Activated CD4-positive, alpha-beta T cell treated with anti-CD3 and anti-CD28 coated beads, Interleukin-2, amount 10 ng/mL, durations not matched to agents 7 days and 5 days (primary cell): ENCODE data around the gene USP15. TPM values are rescaled to one million over a fixed set of nuclear protein-coding genes. Genes with fewer than 3 reads are reported as not detected.
"Not testable (repeated sequence)": the region's sequence is repeated elsewhere in the genome, so short reads cannot be mapped to it uniquely, and the experiment has no call there.

ENCODE experiments used
- CTCF ChIA-PET: fragments of 350-600 bp; sonication (Branson Sonifier 250); formaldehyde crosslinking; loops from one replicate; lab custom pipeline; 2021; ENCODE audit warnings: antibody characterized with exemption; lab: Charles Lee
- POLR2A ChIA-PET: fragments of 350-600 bp; sonication (Branson Sonifier 250); formaldehyde crosslinking; loops from one replicate; lab custom pipeline; 2021; ENCODE audit warnings: antibody characterized with exemption; lab: Charles Lee
- DNase-seq: peaks from one replicate; pipeline ENCODE4 v3.0.0-alpha.2; 2020
- H3K27ac Mint-ChIP-seq: one replicate; pipeline ENCODE4 v1.8.0; 2021; ENCODE audit warnings: mild to moderate bottlenecking, moderate library complexity, mixed read lengths
- H3K27me3 Mint-ChIP-seq: one replicate; pipeline ENCODE4 v1.8.0; 2021; ENCODE audit warnings: mixed read lengths
- H3K36me3 Mint-ChIP-seq: one replicate; pipeline ENCODE4 v1.8.0; 2021; ENCODE audit warnings: low read depth, mixed read lengths
- H3K4me1 Mint-ChIP-seq: one replicate; pipeline ENCODE4 v1.8.0; 2021; ENCODE audit warnings: mixed read lengths
- H3K4me3 Mint-ChIP-seq: one replicate; pipeline ENCODE4 v1.8.0; 2021; ENCODE audit warnings: mild to moderate bottlenecking, moderate library complexity, mixed read lengths
- H3K9me3 Mint-ChIP-seq: one replicate; pipeline ENCODE4 v1.8.0; 2021; ENCODE audit warnings: mixed read lengths
- total RNA-seq, 2 experiments: library from RNA; stranded (reverse); gene quantifications; one replicate each; pipeline ENCODE4 v1.2.3, GENCODE V29; 2021

Gene USP15
- total RNA-seq, 2 experiments from 2014 or later, result 162 to 167 TPM

- H3K27me3 Mint-ChIP-seq, POLR2A ChIA-PET, H3K4me3 Mint-ChIP-seq, CTCF ChIA-PET, DNase-seq: not testable (repeated sequence)
- Mint-ChIP-seq H3K27ac (peak overlapping the region; percentile 11), H3K36me3 (peaks cover 72% of the 10 kb centered on the region), H3K4me1 (peaks cover 36% of the 10 kb centered on the region), H3K9me3 (peaks cover 19% of the 10 kb centered on the region)
These were observed 84.7 kb downstream of the USP15 start for GRCh38 chr12:62344731-62345556.

GRCh38 chr12:62345667-62346066, 85.5 kb downstream of the USP15 start:
- H3K27me3 Mint-ChIP-seq, result no peaks in the 10 kb centered on the region
- no peak for DNase-seq
- ChIA-PET POLR2A (interaction anchor here (0.7 kb wide), 1 partner anchor 26 kb away, joined by 3 read pairs; no protein-coding TSS in a partner anchor), CTCF (interaction anchor here (0.7 kb wide), 1 partner anchor 100 kb away, joined by 4 read pairs; no protein-coding TSS in a partner anchor)
- H3K27ac Mint-ChIP-seq, result no peak overlapping the region
- peaks cover 29% of the 10 kb centered on the region for H3K4me1 Mint-ChIP-seq
- no peak overlapping the region for H3K4me3 Mint-ChIP-seq
- H3K36me3 Mint-ChIP-seq, result peaks cover 68% of the 10 kb centered on the region
- peaks cover 12% of the 10 kb centered on the region for H3K9me3 Mint-ChIP-seq

- Mint-ChIP-seq H3K27me3 (no peaks in the 10 kb centered on the region), H3K27ac (no peak overlapping the region), H3K4me1 (peaks cover 25% of the 10 kb centered on the region), H3K9me3 (peaks cover 8% of the 10 kb centered on the region), H3K36me3 (peaks cover 59% of the 10 kb centered on the region), H3K4me3 (no peak overlapping the region)
- POLR2A ChIA-PET, result no interaction called here
- CTCF ChIA-PET, result no interaction called here
- DNase-seq, result no peak
These were observed 86.6 kb downstream of the USP15 start for GRCh38 chr12:62346817-62347216.

GRCh38 chr12:62347922-62348650, 87.9 kb downstream of the USP15 start:
- POLR2A ChIA-PET, result no interaction called here
- H3K4me1 Mint-ChIP-seq, result peaks cover 22% of the 10 kb centered on the region

GRCh38 chr12:62350554-62350953, 90.3 kb downstream of the USP15 start:
- peaks cover 18% of the 10 kb centered on the region for H3K4me1 Mint-ChIP-seq
- CTCF ChIA-PET, result interaction anchor here (0.6 kb wide), 1 partner anchor 159 kb away, joined by 3 read pairs; no protein-coding TSS in a partner anchor
- peaks cover 3% of the 10 kb centered on the region for H3K9me3 Mint-ChIP-seq
- peaks cover 33% of the 10 kb centered on the region for H3K36me3 Mint-ChIP-seq
- H3K27me3 Mint-ChIP-seq, result no peaks in the 10 kb centered on the region
- no peak overlapping the region for H3K4me3 Mint-ChIP-seq
- POLR2A ChIA-PET, result interaction anchor here (0.6 kb wide), 1 partner anchor 75 kb away, joined by 7 read pairs; no protein-coding TSS in a partner anchor
- no peak for DNase-seq
- no peak overlapping the region for H3K27ac Mint-ChIP-seq

More at GRCh38 chr12:62347922-62348650, 87.9 kb downstream of the USP15 start:
- Mint-ChIP-seq H3K36me3 (peaks cover 47% of the 10 kb centered on the region), H3K27ac (no peak overlapping the region), H3K4me3 (no peak overlapping the region), H3K9me3 (peaks cover 5% of the 10 kb centered on the region), H3K27me3 (no peaks in the 10 kb centered on the region)
- CTCF ChIA-PET, result interaction anchor here (1.0 kb wide), 1 partner anchor 17 kb away, joined by 3 read pairs; no protein-coding TSS in a partner anchor
- DNase-seq, result no peak

GRCh38 chr12:62351326-62351725, 91.1 kb downstream of the USP15 start:
- Mint-ChIP-seq H3K27me3 (no peaks in the 10 kb centered on the region), H3K4me3 (no peak overlapping the region), H3K4me1 (peaks cover 15% of the 10 kb centered on the region), H3K36me3 (peaks cover 35% of the 10 kb centered on the region), H3K9me3 (no peaks in the 10 kb centered on the region), H3K27ac (no peak overlapping the region)
- ChIA-PET CTCF (interaction anchor here (0.6 kb wide), 1 partner anchor 160 kb away, joined by 3 read pairs; no protein-coding TSS in a partner anchor), POLR2A (interaction anchor here (0.5 kb wide), 1 partner anchor 141 kb away, joined by 3 read pairs; no protein-coding TSS in a partner anchor)
- DNase-seq, result no peak

- peaks cover 62% of the 10 kb centered on the region for H3K36me3 Mint-ChIP-seq
These were observed 100.8 kb downstream of the USP15 start for GRCh38 chr12:62361048-62361447.

GRCh38 chr12:62363506-62363905, 103.3 kb downstream of the USP15 start:
- ChIA-PET POLR2A (no interaction called here), CTCF (no interaction called here)
- Mint-ChIP-seq H3K36me3 (peaks cover 79% of the 10 kb centered on the region), H3K27me3 (no peaks in the 10 kb centered on the region), H3K4me1 (peaks cover 29% of the 10 kb centered on the region), H3K9me3 (peaks cover 12% of the 10 kb centered on the region), H3K27ac (no peak overlapping the region), H3K4me3 (no peak overlapping the region)
- no peak for DNase-seq

More at GRCh38 chr12:62361048-62361447, 100.8 kb downstream of the USP15 start:
- CTCF ChIA-PET, result no interaction called here
- peaks cover 13% of the 10 kb centered on the region for H3K4me1 Mint-ChIP-seq
- POLR2A ChIA-PET, result no interaction called here
- H3K27ac Mint-ChIP-seq, result no peak overlapping the region
- H3K4me3 Mint-ChIP-seq, result no peak overlapping the region
- H3K27me3 Mint-ChIP-seq, result no peaks in the 10 kb centered on the region
- peaks cover 12% of the 10 kb centered on the region for H3K9me3 Mint-ChIP-seq
- no peak for DNase-seq

- CTCF ChIA-PET, DNase-seq, H3K27ac Mint-ChIP-seq, POLR2A ChIA-PET, H3K4me3 Mint-ChIP-seq, H3K27me3 Mint-ChIP-seq: not testable (repeated sequence)
- Mint-ChIP-seq H3K4me1 (peaks cover 32% of the 10 kb centered on the region), H3K36me3 (peaks cover 83% of the 10 kb centered on the region), H3K9me3 (peaks cover 12% of the 10 kb centered on the region)
These were observed 104.5 kb downstream of the USP15 start for GRCh38 chr12:62364697-62365096.

GRCh38 chr12:62365846-62366245, 105.6 kb downstream of the USP15 start:
- H3K27me3 Mint-ChIP-seq, DNase-seq, H3K27ac Mint-ChIP-seq, H3K4me3 Mint-ChIP-seq, POLR2A ChIA-PET: not testable (repeated sequence)
- Mint-ChIP-seq H3K4me1 (peaks cover 35% of the 10 kb centered on the region), H3K9me3 (peaks cover 12% of the 10 kb centered on the region), H3K36me3 (peaks cover 83% of the 10 kb centered on the region)
- CTCF ChIA-PET, result interaction anchor here (0.9 kb wide), 1 partner anchor 26 kb away, joined by 3 read pairs; no protein-coding TSS in a partner anchor

GRCh38 chr12:62368430-62369223, 108.4 kb downstream of the USP15 start:
- Mint-ChIP-seq H3K9me3 (peaks cover 10% of the 10 kb centered on the region), H3K36me3 (peaks cover 70% of the 10 kb centered on the region), H3K4me1 (peaks cover 37% of the 10 kb centered on the region)
- CTCF ChIA-PET, result interaction anchor here (1.5 kb wide), 1 partner anchor 11 kb away, joined by 3 read pairs; no protein-coding TSS in a partner anchor
- POLR2A ChIA-PET, H3K27ac Mint-ChIP-seq, H3K4me3 Mint-ChIP-seq, H3K27me3 Mint-ChIP-seq, DNase-seq: not testable (repeated sequence)

- Mint-ChIP-seq H3K27ac (no peak overlapping the region), H3K36me3 (peaks cover 64% of the 10 kb centered on the region), H3K4me3 (no peak overlapping the region), H3K27me3 (no peaks in the 10 kb centered on the region), H3K4me1 (peaks cover 41% of the 10 kb centered on the region), H3K9me3 (peaks cover 4% of the 10 kb centered on the region)
- CTCF ChIA-PET, result interaction anchor here (1.5 kb wide), 2 partner anchors 12 to 13 kb away, joined by 3 read pairs; no protein-coding TSS in a partner anchor
- DNase-seq, result no peak
- POLR2A ChIA-PET, result no interaction called here
These were observed 110.0 kb downstream of the USP15 start for GRCh38 chr12:62370189-62370588.
